ENCODE measurements around the gene LIPE. TPM values are rescaled to one million over a fixed set of nuclear protein-coding genes. Genes with fewer than 3 reads are reported as not detected.

Gene LIPE
- total and polyA plus RNA-seq, 12 donors = 11.2 to 230 (median 43.3) TPM

- H3K36me3 ChIP-seq (replicated peaks in 1 of 2) = no peaks in the 10 kb centered on the region
- H3K9me3 ChIP-seq (replicated peaks in 1 of 3) = no peaks in the 10 kb centered on the region
- TF ChIP-seq POLR2A (IDR thresholded peaks at IDR 0.05) (no peak), CTCF (IDR thresholded peaks at IDR 0.05) (no peak)
- intact Hi-C loops (cut with DNase I) = no loop called here
- peaks cover 15 to 23% of the 10 kb centered on the region in 2 donors for H3K4me1 ChIP-seq (replicated peaks in 1 of 2)
- H3K27me3 ChIP-seq = no peaks in the 10 kb centered on the region
- H3K27ac ChIP-seq = peak overlapping the region in 1 of 5 donors; percentile 37
- DNase-seq = no peak
- 92 to 96% (median 93%) methylated on average over 6 of the region's 6 CpGs for WGBS, 4 donors
- H3K4me3 ChIP-seq = no peak overlapping the region
Observed at GRCh38 chr19:42435316-42435715, 8.1 kb upstream of the LIPE start.

DNA sequence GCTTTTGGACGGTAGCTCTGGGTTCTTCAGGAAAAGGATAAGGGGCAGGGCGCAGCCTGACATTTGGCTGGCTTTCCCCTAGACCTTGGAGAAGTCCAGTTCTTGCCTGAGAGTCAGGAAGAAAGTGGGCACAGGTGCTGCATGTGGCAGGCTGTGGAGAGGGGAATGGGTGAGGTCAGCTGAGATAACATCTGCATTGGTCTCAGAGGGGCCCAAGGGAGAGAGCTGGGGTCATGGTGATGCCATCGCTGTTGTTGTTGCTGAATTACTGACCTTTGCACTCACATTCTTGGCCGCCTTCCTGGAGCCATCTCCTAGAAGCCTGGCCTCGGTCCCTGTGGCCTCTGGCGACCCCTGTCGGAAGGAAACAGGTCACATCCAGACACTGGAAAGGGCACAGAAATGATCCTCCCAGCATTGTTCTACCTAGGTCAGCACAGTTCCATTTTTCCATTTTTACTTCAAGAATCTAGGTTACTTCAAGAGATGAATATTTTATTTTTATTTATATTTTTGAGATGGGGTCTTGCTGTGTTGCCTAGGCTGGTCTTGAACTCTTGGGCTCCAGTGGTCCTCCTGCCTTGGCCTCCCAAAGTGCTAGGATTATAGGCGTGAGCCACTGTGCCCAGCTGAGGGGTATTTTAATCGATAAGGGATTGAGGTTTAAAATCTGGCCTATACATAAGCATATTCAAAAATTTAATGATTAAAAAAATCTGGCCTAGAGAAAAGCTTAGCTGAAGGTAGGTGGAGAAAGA lies 6.5 kb upstream of the LIPE start:
- DNase-seq = peak; percentile 92 to 97 (median 95)
- intact Hi-C loops (cut with DNase I) = no loop called here

DNA sequence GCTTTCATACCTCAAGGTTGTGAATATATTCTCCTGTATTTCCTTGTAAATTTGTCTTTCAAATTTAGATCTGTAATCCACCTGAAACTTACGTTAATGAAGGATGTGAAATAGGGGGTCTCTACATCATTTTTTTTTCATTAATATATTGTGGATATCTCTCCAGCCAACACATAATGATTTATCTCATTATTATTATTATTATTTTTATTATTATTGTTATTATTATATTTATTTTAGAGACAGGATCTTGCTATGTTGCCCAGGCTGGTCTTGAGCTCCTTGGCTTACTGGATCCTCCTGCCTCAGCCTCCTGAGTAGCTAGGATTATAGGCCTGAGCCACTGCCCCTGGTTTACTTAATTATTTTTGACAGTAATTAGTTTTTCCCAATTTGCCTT lies 4.3 kb upstream of the LIPE start:
- H3K4me1 ChIP-seq (replicated peaks in 1 of 2) = peaks cover 15 to 18% of the 10 kb centered on the region in 2 donors
- H3K4me3 ChIP-seq = no peak overlapping the region
- no peak overlapping the region for H3K27ac ChIP-seq
- no peaks in the 10 kb centered on the region for H3K9me3 ChIP-seq (replicated peaks in 1 of 3)
- no peaks in the 10 kb centered on the region for H3K36me3 ChIP-seq (replicated peaks in 1 of 2)
- intact Hi-C loops (cut with DNase I) = no loop called here
- no peak for DNase-seq
- WGBS, 4 donors = 92 to 96% (median 94%) methylated on average over 1 of the region's 1 CpG
- TF ChIP-seq CTCF (IDR thresholded peaks at IDR 0.05) = no peak
- TF ChIP-seq POLR2A (IDR thresholded peaks at IDR 0.05) = no peak
- no peaks in the 10 kb centered on the region for H3K27me3 ChIP-seq

More for the DNA sequence above, 6.5 kb upstream of the LIPE start:
- H3K9me3 ChIP-seq (replicated peaks in 1 of 3) = no peaks in the 10 kb centered on the region
- H3K36me3 ChIP-seq (replicated peaks in 1 of 2) = no peaks in the 10 kb centered on the region
- no peak overlapping the region for H3K4me3 ChIP-seq
- H3K4me1 ChIP-seq (replicated peaks in 1 of 2) = peaks cover 15 to 18% of the 10 kb centered on the region in 2 donors
- 28 to 33% (median 30%) methylated on average over 9 of the region's 9 CpGs for WGBS, 4 donors
- peak overlapping the region; percentile 83 to 89 (median 86) for H3K27ac ChIP-seq
- H3K27me3 ChIP-seq = no peaks in the 10 kb centered on the region
- TF ChIP-seq POLR2A (IDR thresholded peaks at IDR 0.05) = no peak
- peak; percentile 41 to 78 (median 70) for TF ChIP-seq CTCF (IDR thresholded peaks at IDR 0.05)

DNA sequence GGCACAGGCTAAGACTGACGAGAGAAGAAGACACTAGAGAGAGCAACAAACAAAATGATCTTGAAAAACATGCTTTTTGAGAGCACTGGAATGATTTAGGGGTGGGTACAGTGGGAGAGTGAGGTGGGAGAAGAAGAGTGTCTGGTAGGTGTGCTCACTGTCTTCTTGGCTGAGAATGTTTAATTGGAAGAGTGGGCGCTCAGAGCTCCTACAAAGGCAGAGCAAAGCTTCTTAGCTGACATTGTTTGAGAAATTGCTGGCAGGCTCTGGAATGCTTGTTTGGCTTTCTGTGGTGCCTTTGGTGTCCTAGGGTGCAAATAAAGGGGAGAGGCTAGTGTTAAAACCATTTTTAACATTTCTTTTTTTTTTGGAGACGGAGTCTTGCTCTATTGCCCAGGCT lies 1.5 kb upstream of the LIPE start:
- no peak overlapping the region for H3K4me3 ChIP-seq
- TF ChIP-seq CTCF (IDR thresholded peaks at IDR 0.05) = no peak
- TF ChIP-seq POLR2A (IDR thresholded peaks at IDR 0.05) = no peak
- no peaks in the 10 kb centered on the region for H3K36me3 ChIP-seq (replicated peaks in 1 of 2)
- H3K27me3 ChIP-seq = no peaks in the 10 kb centered on the region
- no peak overlapping the region for H3K27ac ChIP-seq
- H3K9me3 ChIP-seq (replicated peaks in 1 of 3) = no peaks in the 10 kb centered on the region
- no peak for DNase-seq
- intact Hi-C loops (cut with DNase I) = no loop called here
- 88 to 93% (median 91%) methylated on average over 3 of the region's 3 CpGs for WGBS, 4 donors
- peaks cover 19 to 27% of the 10 kb centered on the region in 2 donors for H3K4me1 ChIP-seq (replicated peaks in 1 of 2)

All from adrenal gland (tissue), 12 donors.